ENCODE results near the gene SLC5A5. TPM values are rescaled to one million over a fixed set of nuclear protein-coding genes. Genes with fewer than 3 reads are reported as not detected.
"Not testable (repeated sequence)": the region's sequence is repeated elsewhere in the genome, so short reads cannot be mapped to it uniquely, and the experiment has no call there.

The SLC5A5 gene
- total and polyA plus RNA-seq, 2 of the 8 experiments (the other 6 are each of a cell fraction or from before 2014, with no cell fraction given): 1.5 to 1.8 TPM

GRCh38 chr19:17918151-17918550 is 46.4 kb downstream of the SLC5A5 start:
- H2BK5ac ChIP-seq (ENCODE audit: low read depth, low read length); H3K9ac ChIP-seq (replicated peaks in 1 of 4; ENCODE audit: extremely low read depth in 1 of 4, low read depth in 3 of 4, low read length in 3 of 4); H3K79me2 ChIP-seq (ENCODE audit: control insufficient read depth in 1 of 2, insufficient read depth in 2 of 2, low read length in 2 of 2); H2BK120ac ChIP-seq (replicated peaks; ENCODE audit: low read depth, low read length); CTCF ChIA-PET (ENCODE audit: partially characterized antibody); H3K4me2 ChIP-seq (ENCODE audit: insufficient read depth in 1 of 2, low read depth in 2 of 2, low read length in 2 of 2); H3K27ac ChIP-seq (ENCODE audit: low read depth, low read length); POLR2A ChIA-PET (ENCODE audit: partially characterized antibody); H4K91ac ChIP-seq (replicated peaks; ENCODE audit: insufficient read length, low read length); H3K14ac ChIP-seq (ENCODE audit: insufficient read length); H3K23me2 ChIP-seq (ENCODE audit: low read depth, low read length); H3K18ac ChIP-seq (ENCODE audit: extremely low read depth, low read length); H4K20me1 ChIP-seq (replicated peaks in 1 of 2; ENCODE audit: control insufficient read depth in 1 of 2, insufficient read depth in 2 of 2, low read length in 2 of 2); H3K56ac ChIP-seq (replicated peaks; ENCODE audit: insufficient read length, low read depth, low read length); FAIRE-seq; H3K4ac ChIP-seq (replicated peaks; ENCODE audit: insufficient read length, low read depth, low read length); H4K5ac ChIP-seq (ENCODE audit: insufficient read length, low read depth, low read length); H3K23ac ChIP-seq (ENCODE audit: insufficient read length); H3K27me3 ChIP-seq (replicated peaks in 1 of 4; ENCODE audit: control insufficient read depth in 3 of 4, extremely low read depth in 1 of 4, insufficient read depth in 3 of 4, low read length in 3 of 4); H3K4me1 ChIP-seq (replicated peaks in 1 of 4; ENCODE audit: control insufficient read depth in 3 of 4, insufficient read depth in 4 of 4, low read length in 3 of 4); H2AFZ ChIP-seq (ENCODE audit: low read length); H2BK15ac ChIP-seq (ENCODE audit: low read length); H2BK20ac ChIP-seq (ENCODE audit: low read length); DNase-seq (ENCODE audit: low read depth in 1 of 2, low spot score in 2 of 2); H3K79me1 ChIP-seq (ENCODE audit: low read depth, low read length); H3K4me3 ChIP-seq (ENCODE audit: extremely low read depth in 1 of 4, insufficient read depth in 2 of 4, low read depth in 3 of 4, low read length in 4 of 4); H2AK5ac ChIP-seq (ENCODE audit: low read depth, low read length); H2BK12ac ChIP-seq (ENCODE audit: low read depth, low read length); H4K8ac ChIP-seq (ENCODE audit: extremely low read depth, insufficient read depth, low read length); H3K36me3 ChIP-seq (ENCODE audit: control insufficient read depth in 2 of 4, insufficient read depth in 4 of 4, low read length in 3 of 4): not testable (repeated sequence)
- 91% methylated on average over 9 of the region's 30 CpGs; no CpG with 5 or more reads in 1 of the 2 experiments for WGBS, 2 experiments (ENCODE audit: extremely low coverage in 1 of 2, insufficient coverage in 1 of 2, insufficient read length in 1 of 2, insufficient replicate concordance in 2 of 2, low coverage in 1 of 2, low lambda C conversion rate in 2 of 2, missing lambda C conversion rate in 1 of 2)
- peaks cover 7 to 18% of the 10 kb centered on the region in 2 experiments for H3K9me3 ChIP-seq (ENCODE audit: insufficient read depth in 2 of 2, low read depth in 1 of 2, low read length in 1 of 2)

DNA sequence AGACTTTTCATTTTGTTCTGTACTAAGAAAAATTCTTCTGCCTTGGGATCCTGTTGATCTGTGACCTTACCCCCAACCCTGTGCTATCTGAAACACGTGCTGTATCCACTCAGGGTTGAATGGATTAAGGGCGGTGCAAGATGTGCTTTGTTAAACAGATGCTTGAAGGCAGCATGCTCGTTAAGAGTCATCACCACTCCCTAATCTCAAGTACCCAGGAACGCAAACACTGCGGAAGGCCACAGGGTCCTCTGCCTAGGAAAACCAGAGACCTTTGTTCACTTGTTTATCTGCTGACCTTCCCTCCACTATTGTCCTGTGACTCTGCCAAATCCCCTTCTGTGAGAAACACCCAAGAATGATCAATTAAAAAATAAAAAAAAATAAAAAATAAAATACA is 47.4 kb downstream of the SLC5A5 start:
- H3K79me1 ChIP-seq (ENCODE audit: low read depth, low read length); H3K56ac ChIP-seq (replicated peaks; ENCODE audit: insufficient read length, low read depth, low read length); FAIRE-seq; H3K79me2 ChIP-seq (ENCODE audit: control insufficient read depth in 1 of 2, insufficient read depth in 2 of 2, low read length in 2 of 2); H2BK20ac ChIP-seq (ENCODE audit: low read length); H3K18ac ChIP-seq (ENCODE audit: extremely low read depth, low read length); H2BK15ac ChIP-seq (ENCODE audit: low read length); H3K4ac ChIP-seq (replicated peaks; ENCODE audit: insufficient read length, low read depth, low read length); H2AFZ ChIP-seq (ENCODE audit: low read length); H3K9ac ChIP-seq (replicated peaks in 1 of 4; ENCODE audit: extremely low read depth in 1 of 4, low read depth in 3 of 4, low read length in 3 of 4); H3K4me1 ChIP-seq (replicated peaks in 1 of 4; ENCODE audit: control insufficient read depth in 3 of 4, insufficient read depth in 4 of 4, low read length in 3 of 4); H3K4me3 ChIP-seq (ENCODE audit: extremely low read depth in 1 of 4, insufficient read depth in 2 of 4, low read depth in 3 of 4, low read length in 4 of 4); H3K23ac ChIP-seq (ENCODE audit: insufficient read length); H2BK12ac ChIP-seq (ENCODE audit: low read depth, low read length); H4K5ac ChIP-seq (ENCODE audit: insufficient read length, low read depth, low read length); H4K91ac ChIP-seq (replicated peaks; ENCODE audit: insufficient read length, low read length); H3K14ac ChIP-seq (ENCODE audit: insufficient read length); H3K4me2 ChIP-seq (ENCODE audit: insufficient read depth in 1 of 2, low read depth in 2 of 2, low read length in 2 of 2); H2BK5ac ChIP-seq (ENCODE audit: low read depth, low read length); H2BK120ac ChIP-seq (replicated peaks; ENCODE audit: low read depth, low read length); H3K27me3 ChIP-seq (replicated peaks in 1 of 4; ENCODE audit: control insufficient read depth in 3 of 4, extremely low read depth in 1 of 4, insufficient read depth in 3 of 4, low read length in 3 of 4); DNase-seq (ENCODE audit: low read depth in 1 of 2, low spot score in 2 of 2); H4K8ac ChIP-seq (ENCODE audit: extremely low read depth, insufficient read depth, low read length); H4K20me1 ChIP-seq (replicated peaks in 1 of 2; ENCODE audit: control insufficient read depth in 1 of 2, insufficient read depth in 2 of 2, low read length in 2 of 2); H3K23me2 ChIP-seq (ENCODE audit: low read depth, low read length); H2AK5ac ChIP-seq (ENCODE audit: low read depth, low read length); H3K36me3 ChIP-seq (ENCODE audit: control insufficient read depth in 2 of 4, insufficient read depth in 4 of 4, low read length in 3 of 4); H3K27ac ChIP-seq (ENCODE audit: low read depth, low read length): not testable (repeated sequence)
- ChIA-PET CTCF (ENCODE audit: partially characterized antibody) (interaction anchor here (0.6 kb wide), 1 partner anchor 91 kb away, joined by 4 read pairs; no protein-coding TSS in a partner anchor), POLR2A (ENCODE audit: partially characterized antibody) (interaction anchor here (1.3 kb wide), 1 partner anchor 60 kb away, joined by 6 read pairs; the partner anchor contains the start of gene RPL18A)
- H3K9me3 ChIP-seq (ENCODE audit: insufficient read depth in 2 of 2, low read depth in 1 of 2, low read length in 1 of 2): peaks cover 5 to 18% of the 10 kb centered on the region in 2 experiments; a peak in 3 of 4 replicates
- 78% methylated on average over 5 of the region's 5 CpGs; no CpG with 5 or more reads in 1 of the 2 experiments for WGBS, 2 experiments (ENCODE audit: extremely low coverage in 1 of 2, insufficient coverage in 1 of 2, insufficient read length in 1 of 2, insufficient replicate concordance in 2 of 2, low coverage in 1 of 2, low lambda C conversion rate in 2 of 2, missing lambda C conversion rate in 1 of 2)
